Neural progenitor cell (in vitro differentiated cells): ENCODE results near the gene CLCNKA. TPM values are rescaled to one million over a fixed set of nuclear protein-coding genes. Genes with fewer than 3 reads are reported as not detected.
A peak's percentile ranks its signal among the peaks of the same experiment; 100 is the strongest.

ENCODE experiments used
- DNase-seq: peaks from one replicate; pipeline ENCODE4 v3.0.0-alpha.2; 2016; ENCODE audit warnings: low spot score
- H2AFZ ChIP-seq: fragments of 200-600 bp; sonication (generic); replicated peaks from 2 replicates; pipeline ENCODE4 v1.6.1; 2016; ENCODE audit warnings: antibody characterized with exemption
- H3F3A ChIP-seq: fragments of 200-600 bp; sonication (generic); 2 replicates; pipeline ENCODE4 v1.6.1; 2016; ENCODE audit warnings: antibody characterized with exemption, low read depth
- H3K27ac ChIP-seq: fragments of 200-600 bp; sonication (generic); 2 replicates; pipeline ENCODE4 v1.5.1; 2016; ENCODE audit warnings: mild to moderate bottlenecking
- H3K27me3 ChIP-seq: fragments of 200-600 bp; sonication (generic); 2 replicates; pipeline ENCODE4 v1.6.1; 2016; ENCODE audit warnings: mild to moderate bottlenecking, moderate library complexity
- H3K36me3 ChIP-seq: fragments of 200-600 bp; sonication (generic); 2 replicates; pipeline ENCODE4 v1.5.1; 2016
- H3K4me1 ChIP-seq: fragments of 200-600 bp; sonication (generic); 2 replicates; pipeline ENCODE4 v1.6.1; 2016; ENCODE audit warnings: mixed run types
- H3K4me2 ChIP-seq: fragments of 200-600 bp; sonication (generic); 2 replicates; pipeline ENCODE4 v1.6.1; 2016
- H3K4me3 ChIP-seq: fragments of 200-600 bp; sonication (generic); 2 replicates; pipeline ENCODE4 v1.5.1; 2016
- H3K79me2 ChIP-seq: fragments of 200-600 bp; sonication (generic); 2 replicates; pipeline ENCODE4 v1.6.1; 2016; ENCODE audit warnings: low read depth
- H3K9ac ChIP-seq: fragments of 200-600 bp; sonication (generic); 2 replicates; pipeline ENCODE4 v1.6.1; 2016
- H3K9me3 ChIP-seq: fragments of 200-600 bp; sonication (generic); 2 replicates; pipeline ENCODE4 v1.5.1; 2016; ENCODE audit warnings: low read depth
- H4K20me1 ChIP-seq: fragments of 200-600 bp; sonication (generic); 2 replicates; pipeline ENCODE4 v1.6.1; 2016; ENCODE audit warnings: low read depth
- H3K27ac Mint-ChIP-seq: 3 replicates; pipeline ENCODE4 v1.8.0; 2021; ENCODE audit warnings: mixed read lengths
- H3K27me3 Mint-ChIP-seq: 2 replicates; pipeline ENCODE4 v1.8.0; 2022; ENCODE audit warnings: low read depth, mild to moderate bottlenecking, inconsistent platforms, moderate library complexity, mixed read lengths; ENCODE audit not compliant: insufficient read depth
- H3K36me3 Mint-ChIP-seq: 3 replicates; pipeline ENCODE4 v1.8.0; 2021; ENCODE audit warnings: mixed read lengths
- H3K4me1 Mint-ChIP-seq: 3 replicates; pipeline ENCODE4 v1.8.0; 2021; ENCODE audit warnings: mixed read lengths
- H3K4me3 Mint-ChIP-seq: 3 replicates; pipeline ENCODE4 v1.8.0; 2021; ENCODE audit warnings: mild to moderate bottlenecking, moderate library complexity, mixed read lengths
- H3K9me3 Mint-ChIP-seq: 3 replicates; pipeline ENCODE4 v1.8.0; 2020; ENCODE audit warnings: mixed read lengths
- CTCF ChIP-seq: fragments of 200-600 bp; sonication (generic); IDR thresholded peaks from 2 replicates; pipeline ENCODE4 v1.5.1; 2017; ENCODE audit warnings: antibody characterized with exemption, mild to moderate bottlenecking
- EZH2 ChIP-seq: fragments of 200-600 bp; sonication (generic); IDR thresholded peaks from 2 replicates; pipeline ENCODE4 v1.6.1; 2017; ENCODE audit warnings: antibody characterized with exemption, mild to moderate bottlenecking, moderate library complexity
- EZH2phosphoT487 ChIP-seq: fragments of 200-600 bp; sonication (generic); IDR thresholded peaks from 2 replicates; pipeline ENCODE4 v1.6.1; 2017; ENCODE audit warnings: antibody characterized with exemption
- total RNA-seq: library from RNA; depleted of rRNA; stranded (reverse); fragments of >200 nt; gene quantifications from 2 replicates; pipeline ENCODE4 v1.2.3, GENCODE V29; 2015; ENCODE audit warnings: low replicate concordance

The CLCNKA gene
- total RNA-seq, 1 donor from 2014 or later = not detected

DNA sequence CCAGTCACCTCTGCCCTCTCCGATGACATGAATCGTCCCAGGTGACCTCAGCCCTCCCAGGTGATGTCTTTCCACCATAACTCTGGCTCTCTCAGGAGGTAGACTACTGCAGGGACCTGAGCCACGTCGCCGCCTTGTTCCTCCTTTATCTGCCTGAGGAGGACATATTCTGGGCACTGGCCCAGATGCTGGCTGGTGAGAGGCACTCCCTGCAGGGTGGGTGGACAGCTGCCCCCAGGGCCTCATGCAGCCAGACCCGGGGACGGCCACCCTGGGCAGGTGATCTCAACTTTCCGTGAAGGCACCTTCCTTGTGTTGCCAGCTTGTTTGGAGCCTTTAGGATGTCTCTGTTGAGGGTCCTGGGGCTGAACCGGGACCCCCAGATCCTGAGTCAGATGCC, 32.1 kb upstream of the CLCNKA start:
- H3K4me3 Mint-ChIP-seq = no peak overlapping the region
- peaks cover 9% of the 10 kb centered on the region for H3K4me1 Mint-ChIP-seq
- Histone ChIP-seq H3K79me2 (no peaks in the 10 kb centered on the region), H3K9ac (no peak overlapping the region), H3K36me3 (no peaks in the 10 kb centered on the region), H3K4me2 (no peak overlapping the region), H4K20me1 (no peaks in the 10 kb centered on the region), H2AFZ (no peak overlapping the region), H3K27ac (no peak overlapping the region), H3K27me3 (no peaks in the 10 kb centered on the region), H3K4me1 (no peaks in the 10 kb centered on the region), H3F3A (no peaks in the 10 kb centered on the region), H3K9me3 (no peaks in the 10 kb centered on the region), H3K4me3 (no peak overlapping the region)
- H3K27me3 Mint-ChIP-seq = peaks cover 12% of the 10 kb centered on the region
- no peak overlapping the region for H3K27ac Mint-ChIP-seq
- no peak for TF ChIP-seq CTCF
- TF ChIP-seq EZH2 = no peak
- TF ChIP-seq EZH2phosphoT487 = no peak
- H3K9me3 Mint-ChIP-seq = no peaks in the 10 kb centered on the region
- H3K36me3 Mint-ChIP-seq = no peaks in the 10 kb centered on the region
- no peak for DNase-seq

DNA sequence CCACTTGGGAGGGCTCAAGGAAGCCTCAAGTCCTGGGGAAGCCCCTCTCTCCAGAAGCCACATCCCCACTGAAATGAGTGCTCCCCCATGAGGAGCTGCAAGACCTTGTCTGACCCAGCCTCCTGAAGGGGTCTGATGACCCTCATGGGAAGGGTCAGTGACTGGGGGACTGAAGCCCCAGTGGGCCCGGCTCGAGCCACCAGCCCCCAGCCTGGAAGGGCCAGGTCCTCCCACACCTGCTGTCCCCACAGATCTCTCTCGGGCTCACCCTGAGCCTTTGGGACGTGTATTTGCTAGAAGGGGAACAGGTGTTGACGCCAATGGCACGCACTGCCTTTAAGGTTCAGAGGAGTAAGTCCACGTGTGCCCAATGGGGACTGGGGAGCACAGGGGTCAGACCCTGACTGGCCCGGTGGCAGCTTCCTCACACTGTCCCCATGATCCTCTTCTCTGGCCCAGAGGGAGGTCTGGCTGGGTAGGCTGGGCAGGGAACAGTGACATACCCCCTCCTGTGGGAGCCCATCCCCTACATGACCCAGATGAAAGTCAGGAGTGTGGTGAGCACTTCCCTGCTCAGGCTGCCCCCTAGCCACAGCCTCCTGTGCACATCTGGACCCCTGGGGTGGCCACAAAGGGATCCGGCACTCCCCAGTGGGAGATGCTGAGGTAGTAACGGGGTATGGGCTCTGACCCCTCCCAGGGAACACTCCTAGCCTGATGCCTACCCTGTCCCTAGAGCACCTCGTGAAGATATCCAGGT, 30.2 kb upstream of the CLCNKA start:
- Histone ChIP-seq H3F3A (no peaks in the 10 kb centered on the region), H3K27me3 (no peaks in the 10 kb centered on the region), H3K79me2 (no peaks in the 10 kb centered on the region), H3K9ac (no peak overlapping the region), H3K4me3 (no peak overlapping the region), H3K27ac (no peak overlapping the region), H3K4me1 (no peaks in the 10 kb centered on the region), H2AFZ (no peak overlapping the region), H3K4me2 (no peak overlapping the region), H3K9me3 (no peaks in the 10 kb centered on the region), H3K36me3 (no peaks in the 10 kb centered on the region), H4K20me1 (no peaks in the 10 kb centered on the region)
- no peak overlapping the region for H3K4me3 Mint-ChIP-seq
- no peaks in the 10 kb centered on the region for H3K9me3 Mint-ChIP-seq
- no peaks in the 10 kb centered on the region for H3K36me3 Mint-ChIP-seq
- peaks cover 9% of the 10 kb centered on the region for H3K4me1 Mint-ChIP-seq
- no peak for DNase-seq
- no peak overlapping the region for H3K27ac Mint-ChIP-seq
- peaks cover 12% of the 10 kb centered on the region for H3K27me3 Mint-ChIP-seq
- TF ChIP-seq EZH2 (no peak), CTCF (no peak), EZH2phosphoT487 (no peak)

GRCh38 chr1:15992187-15992553, 29.7 kb upstream of the CLCNKA start:
- Mint-ChIP-seq H3K4me1 (peaks cover 9% of the 10 kb centered on the region), H3K27ac (peak overlapping the region; percentile 85), H3K36me3 (no peaks in the 10 kb centered on the region), H3K27me3 (peaks cover 14% of the 10 kb centered on the region), H3K9me3 (no peaks in the 10 kb centered on the region), H3K4me3 (no peak overlapping the region)
- Histone ChIP-seq H3K9me3 (no peaks in the 10 kb centered on the region), H3K36me3 (no peaks in the 10 kb centered on the region), H3K4me2 (no peak overlapping the region), H3K79me2 (no peaks in the 10 kb centered on the region), H3K27ac (no peak overlapping the region), H3K27me3 (no peaks in the 10 kb centered on the region), H3K4me3 (no peak overlapping the region), H3K4me1 (no peaks in the 10 kb centered on the region), H3K9ac (no peak overlapping the region), H4K20me1 (no peaks in the 10 kb centered on the region), H3F3A (no peaks in the 10 kb centered on the region), H2AFZ (no peak overlapping the region)
- DNase-seq = no peak
- TF ChIP-seq EZH2 = no peak
- no peak for TF ChIP-seq CTCF
- TF ChIP-seq EZH2phosphoT487 = no peak
